Fibroblast of pulmonary artery (primary cell): ENCODE data around the gene TIMM17A.
"Not testable (repeated sequence)": the region's sequence is repeated elsewhere in the genome, so short reads cannot be mapped to it uniquely, and the experiment has no call there.

Source experiments
- DNase-seq: peaks from one replicate; pipeline ENCODE4 v3.0.0-alpha.2; 2010; ENCODE audit warnings: low read depth
- H3K4me3 ChIP-seq: replicated peaks from 2 replicates; pipeline ENCODE4 v1.5.1; 2011; ENCODE audit warnings: low read depth, mild to moderate bottlenecking, control low read depth, low read length, moderate library complexity
- CTCF ChIP-seq: IDR thresholded peaks from 2 replicates; pipeline ENCODE4 v1.5.1; 2011; ENCODE audit warnings: mild to moderate bottlenecking, control low read depth, low read length, inconsistent platforms; ENCODE audit errors: missing control alignments

Gene TIMM17A

GRCh38 chr1:201939574-201939973 is 15.7 kb upstream of the TIMM17A start:
- no peak overlapping the region for H3K4me3 ChIP-seq
- TF ChIP-seq CTCF: no peak

GRCh38 chr1:201940316-201940715 is 15.0 kb upstream of the TIMM17A start:
- DNase-seq, H3K4me3 ChIP-seq: not testable (repeated sequence)

More at GRCh38 chr1:201939574-201939973, 15.7 kb upstream of the TIMM17A start:
- DNase-seq: no peak

GRCh38 chr1:201941420-201942128 is 13.7 kb upstream of the TIMM17A start:
- H3K4me3 ChIP-seq: no peak overlapping the region
- DNase-seq: no peak
- no peak for TF ChIP-seq CTCF

- DNase-seq: no peak
- H3K4me3 ChIP-seq: no peak overlapping the region
- TF ChIP-seq CTCF: no peak
Observed at GRCh38 chr1:201942129-201942495, 13.2 kb upstream of the TIMM17A start.

DNA sequence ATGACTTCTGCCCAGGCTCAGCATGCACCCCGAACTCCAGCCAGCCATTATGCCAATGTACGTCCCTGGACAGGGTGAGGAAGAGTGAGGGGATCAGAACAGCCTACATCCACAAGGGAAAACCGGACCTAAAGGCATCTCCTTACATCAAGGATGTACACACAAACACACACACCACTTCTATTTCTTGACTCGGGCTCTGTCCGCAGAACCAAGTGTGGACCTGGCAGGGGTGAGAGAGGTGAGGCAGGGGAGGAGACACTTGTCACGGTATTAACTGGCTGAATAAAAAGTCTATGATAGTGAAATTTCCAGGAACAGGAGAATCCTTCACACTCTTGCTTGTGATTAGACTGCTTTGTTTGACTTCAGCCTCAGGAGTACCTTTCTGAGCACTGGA is 11.3 kb upstream of the TIMM17A start:
- DNase-seq: no peak
- no peak for TF ChIP-seq CTCF
- H3K4me3 ChIP-seq: no peak overlapping the region

- no peak for TF ChIP-seq CTCF
- no peak overlapping the region for H3K4me3 ChIP-seq
- no peak for DNase-seq
Observed at GRCh38 chr1:201944639-201945038, 10.7 kb upstream of the TIMM17A start.

GRCh38 chr1:201945157-201945556 is 10.1 kb upstream of the TIMM17A start:
- DNase-seq: no peak
- peak overlapping the region; percentile 23 for H3K4me3 ChIP-seq
- TF ChIP-seq CTCF: peak; percentile 34
